SK-MEL-5 (cell line): Measurements from ENCODE around the gene TNFRSF21. TPM values are rescaled to one million over a fixed set of nuclear protein-coding genes. Genes with fewer than 3 reads are reported as not detected.
"Not testable (repeated sequence)": the region's sequence is repeated elsewhere in the genome, so short reads cannot be mapped to it uniquely, and the experiment has no call there.

ENCODE experiments used
- DNase-seq: peaks from one replicate; pipeline ENCODE4 v3.0.0-alpha.2; 2016; ENCODE audit warnings: low read depth, low spot score
- in situ Hi-C: cut with HindIII; loops from 2 replicates; pipeline ENCODE4 v1.10.0; 2016; ENCODE audit warnings: low sequenced_read_pairs, high pct_unique_total_duplicates, low pct_unique_long_range_greater_than_20kb
- total RNA-seq: library from RNA; depleted of rRNA; stranded (reverse); fragments of >200 nt; shearing (Covaris generic); gene quantifications from 2 replicates; pipeline ENCODE4 v1.2.3, GENCODE V29; 2014

The TNFRSF21 gene
- total RNA-seq, 1 experiment from 2014 or later = 15.0 TPM

DNA sequence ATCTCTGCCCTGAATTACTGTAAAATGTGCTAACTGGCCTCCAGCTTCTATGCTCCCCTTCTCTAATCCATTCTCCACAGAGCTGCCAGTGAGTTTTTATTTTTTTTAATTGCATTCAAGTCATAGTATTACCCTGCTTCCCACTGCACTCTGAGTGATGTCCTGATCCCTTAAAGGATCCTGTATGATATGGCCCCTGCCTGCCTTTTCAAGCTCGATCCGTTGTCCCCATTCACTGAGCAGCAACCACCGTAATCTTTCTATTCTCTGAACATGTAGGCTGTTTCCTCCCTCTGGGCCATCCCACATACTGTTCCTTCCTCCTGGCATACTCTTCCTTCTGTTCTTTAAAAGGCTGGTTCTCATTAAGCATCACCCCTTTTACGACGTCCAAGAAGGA, 9.3 kb downstream of the TNFRSF21 start:
- in situ Hi-C loops = no loop called here

DNA sequence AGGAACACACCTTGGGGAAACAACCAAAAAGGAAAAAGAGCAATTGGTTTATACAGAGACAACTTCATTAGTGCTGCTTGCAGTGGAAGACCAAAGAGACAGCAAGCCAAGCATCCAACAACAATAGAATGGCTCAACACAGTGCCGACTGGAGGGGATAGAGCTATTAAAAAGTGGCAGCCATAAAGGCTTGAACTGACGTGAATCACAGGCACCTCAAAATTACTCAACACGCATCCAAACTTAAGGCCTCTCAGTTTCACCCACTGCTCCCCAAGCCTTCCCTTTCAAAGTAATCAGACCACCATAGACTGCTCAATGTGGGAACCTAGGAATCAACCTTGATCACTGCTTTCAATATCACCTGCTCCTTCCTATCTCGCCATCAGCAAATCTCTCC, 9.7 kb downstream of the TNFRSF21 start:
- in situ Hi-C loops = no loop called here
- DNase-seq = no peak

More for the DNA sequence above, 9.3 kb downstream of the TNFRSF21 start:
- no peak for DNase-seq

DNA sequence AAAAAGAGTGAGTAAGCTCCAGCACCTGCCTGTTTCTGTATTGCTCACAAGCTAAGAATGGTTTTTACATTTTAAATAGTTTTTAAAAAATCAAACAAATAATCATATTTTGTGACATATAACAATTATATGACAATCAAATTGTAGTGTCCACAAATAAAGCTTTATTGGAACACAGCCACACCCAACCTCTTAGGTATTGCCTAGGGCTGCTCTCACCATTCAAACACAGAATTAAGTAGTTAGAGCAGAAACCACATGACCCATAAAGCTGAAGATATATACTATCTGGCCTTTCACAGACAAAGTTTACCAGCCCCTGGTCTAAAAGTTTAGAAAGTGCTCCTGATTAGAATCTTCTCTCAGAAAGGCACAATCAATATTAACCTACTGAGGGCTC, 11.2 kb downstream of the TNFRSF21 start:
- DNase-seq = no peak
- in situ Hi-C loops = no loop called here

GRCh38 chr6:47294990-47295389, 14.7 kb downstream of the TNFRSF21 start:
- no peak for DNase-seq
- in situ Hi-C loops = no loop called here

DNA sequence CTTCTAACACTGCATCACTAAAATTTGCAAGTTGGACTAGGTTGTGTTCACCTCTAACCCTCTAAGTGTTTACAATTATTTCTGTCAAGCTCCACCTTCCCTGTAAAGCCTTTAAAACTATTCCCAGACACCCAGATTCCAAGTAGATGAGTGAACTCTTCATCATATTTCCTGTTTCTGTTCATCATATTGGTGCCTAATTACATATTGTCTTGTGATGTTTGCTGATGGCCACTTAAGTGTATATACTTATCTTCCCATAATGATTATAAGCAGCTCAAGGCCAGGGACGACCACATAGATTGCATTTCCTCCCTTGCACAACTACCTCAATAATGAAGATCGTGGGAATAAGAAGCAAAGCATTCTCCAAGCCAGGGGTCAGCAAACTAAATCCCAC, 16.8 kb downstream of the TNFRSF21 start:
- no peak for DNase-seq
- in situ Hi-C loops = no loop called here

GRCh38 chr6:47292027-47292426, 17.7 kb downstream of the TNFRSF21 start:
- DNase-seq = no peak
- in situ Hi-C loops = no loop called here

DNA sequence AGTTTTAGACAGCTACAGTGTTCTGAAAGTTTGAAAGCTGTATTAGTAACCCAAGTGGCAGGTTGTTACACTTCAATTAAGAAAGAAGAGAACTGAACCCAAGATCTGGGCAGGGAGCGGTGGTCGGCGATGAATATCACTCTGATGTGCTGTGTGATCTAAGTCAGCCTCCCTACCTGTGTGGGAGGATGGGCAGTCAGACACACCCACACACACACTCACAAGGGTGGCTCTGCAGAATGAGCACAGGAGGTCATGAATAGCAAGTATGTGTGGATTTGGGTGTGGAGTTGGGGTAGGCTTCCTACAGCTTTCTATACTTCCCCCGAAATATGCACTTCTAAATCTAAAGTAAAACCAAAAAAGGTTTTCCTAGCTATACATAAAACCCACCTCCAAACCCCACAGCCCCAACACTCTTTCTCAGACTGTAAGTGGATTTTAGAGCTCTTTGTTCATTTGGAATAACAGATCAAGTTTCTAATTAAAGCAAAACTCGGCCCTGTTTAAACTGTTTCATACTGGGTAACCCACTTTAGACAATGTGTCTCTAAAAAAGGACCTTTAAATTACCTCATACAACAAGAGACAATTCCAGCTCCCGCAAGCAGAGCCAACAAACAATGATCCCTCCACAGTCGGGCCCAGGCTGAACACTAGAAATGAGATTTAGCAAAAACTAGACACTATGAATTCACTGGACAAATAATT, 19.4 kb downstream of the TNFRSF21 start:
- no peak for DNase-seq
- in situ Hi-C loops = no loop called here

- in situ Hi-C loops = no loop called here
- DNase-seq = no peak
These were observed 21.2 kb downstream of the TNFRSF21 start for GRCh38 chr6:47288267-47289090.

GRCh38 chr6:47286301-47286700, 23.4 kb downstream of the TNFRSF21 start:
- no peak for DNase-seq
- in situ Hi-C loops = no loop called here

GRCh38 chr6:47283993-47284392, 25.7 kb downstream of the TNFRSF21 start:
- in situ Hi-C loops = no loop called here
- DNase-seq = no peak

DNA sequence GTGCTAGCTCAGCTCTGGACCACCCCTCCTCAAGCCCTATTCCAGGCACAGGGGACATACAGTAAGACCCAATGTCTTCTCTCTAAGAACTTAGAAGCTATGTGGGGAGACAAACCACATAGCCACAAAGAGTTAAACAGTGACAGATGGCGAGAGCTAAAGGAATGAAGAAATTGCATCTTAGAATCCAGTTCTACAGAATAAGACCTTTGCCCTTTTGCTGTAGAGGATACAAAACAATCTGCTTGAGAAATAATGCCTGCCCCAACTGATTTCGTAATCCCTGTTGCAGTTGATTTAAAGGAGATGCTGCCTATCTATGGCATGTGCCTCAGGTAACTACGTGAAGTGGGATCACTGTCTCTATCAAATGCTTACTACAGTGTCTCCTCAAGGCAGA, 31.2 kb downstream of the TNFRSF21 start:
- no peak for DNase-seq
- in situ Hi-C loops = no loop called here

DNA sequence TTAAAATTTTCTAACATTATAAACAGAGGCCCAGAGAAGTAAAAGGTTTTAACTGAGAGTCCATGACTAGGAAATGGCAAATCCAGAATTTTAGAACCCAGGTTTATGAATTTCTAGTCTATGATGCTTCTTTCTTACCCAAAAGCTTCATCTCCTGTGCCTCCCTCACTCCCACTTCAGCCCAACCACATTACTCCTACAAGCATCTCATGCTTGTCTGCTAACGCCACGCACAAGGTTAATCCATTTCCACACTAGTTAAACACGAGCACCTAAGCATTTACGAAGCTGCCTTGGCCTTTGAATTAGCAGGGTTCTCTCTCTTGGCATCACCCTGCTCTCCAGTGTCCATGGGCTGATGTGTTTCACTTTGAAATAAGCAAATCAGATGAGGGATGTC, 32.0 kb downstream of the TNFRSF21 start:
- no peak for DNase-seq
- in situ Hi-C loops = no loop called here

DNA sequence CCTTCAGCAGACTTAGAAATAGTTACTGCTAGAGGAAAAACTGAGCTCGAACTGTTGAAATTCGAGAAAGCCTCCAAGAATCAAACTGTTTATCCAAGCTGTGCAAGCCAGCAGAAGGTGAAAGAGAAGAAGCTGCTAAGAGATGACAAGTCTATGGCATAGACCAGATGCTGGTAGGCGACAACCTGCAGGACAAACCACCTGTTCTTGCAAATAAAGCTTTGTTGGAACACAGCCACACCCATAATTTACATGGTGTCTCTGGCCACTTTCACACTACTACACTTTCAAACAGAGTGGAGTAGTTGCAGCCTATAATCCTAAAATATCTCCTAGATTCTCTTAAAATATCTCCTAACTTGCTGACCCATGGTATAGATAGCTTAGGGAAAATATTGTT, 33.3 kb downstream of the TNFRSF21 start:
- DNase-seq = no peak
- in situ Hi-C loops = no loop called here

GRCh38 chr6:47275640-47276039, 34.1 kb downstream of the TNFRSF21 start:
- DNase-seq = no peak
- in situ Hi-C loops = no loop called here

DNA sequence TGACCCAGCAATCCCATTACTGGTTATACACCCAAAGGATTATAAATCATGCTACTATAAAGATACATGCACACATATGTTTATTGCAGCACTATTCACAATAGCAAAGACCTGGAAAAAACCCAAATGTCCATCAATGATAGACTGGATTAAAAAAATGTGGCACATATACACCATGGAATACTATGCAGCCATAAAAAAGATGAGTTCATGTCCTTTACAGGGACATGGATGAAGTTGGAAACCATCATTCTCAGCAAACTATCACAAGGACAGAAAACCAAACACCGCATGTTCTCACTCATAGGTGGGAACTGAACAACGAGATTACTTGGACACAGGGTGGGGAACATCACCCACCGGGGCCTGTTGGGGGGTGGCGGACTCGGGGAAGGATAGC, 34.6 kb downstream of the TNFRSF21 start:
- in situ Hi-C loops, DNase-seq: not testable (repeated sequence)

DNA sequence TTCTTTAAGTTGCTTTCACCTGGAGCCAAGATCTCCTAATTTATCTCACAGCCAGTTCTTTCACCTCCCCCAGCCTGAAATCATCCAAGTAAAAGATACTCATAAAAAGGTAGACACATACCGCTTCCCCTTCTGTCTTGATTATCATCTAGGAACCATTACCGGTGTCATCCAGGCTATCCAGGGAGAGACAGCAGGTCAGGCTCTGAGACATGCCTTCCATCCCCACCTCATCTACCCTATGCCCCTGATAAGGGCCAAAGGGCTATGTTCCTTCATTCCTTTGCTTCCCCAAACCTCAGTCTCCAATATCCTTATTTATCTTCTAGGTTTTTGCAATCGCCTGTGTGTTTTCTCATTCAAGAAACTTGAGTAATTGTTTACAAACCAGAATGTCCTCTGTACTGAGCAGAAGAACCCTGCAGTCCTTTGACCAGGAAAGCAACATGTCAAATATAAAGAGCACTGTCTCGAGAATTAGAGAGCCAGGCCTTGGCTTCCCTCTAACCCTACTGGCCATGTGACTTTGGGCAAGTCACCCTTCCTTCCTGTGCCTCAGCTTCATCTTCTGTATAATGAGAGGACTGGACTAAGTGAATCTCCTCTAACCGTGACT, 41.0 kb downstream of the TNFRSF21 start:
- in situ Hi-C loops = no loop called here
- DNase-seq = no peak

DNA sequence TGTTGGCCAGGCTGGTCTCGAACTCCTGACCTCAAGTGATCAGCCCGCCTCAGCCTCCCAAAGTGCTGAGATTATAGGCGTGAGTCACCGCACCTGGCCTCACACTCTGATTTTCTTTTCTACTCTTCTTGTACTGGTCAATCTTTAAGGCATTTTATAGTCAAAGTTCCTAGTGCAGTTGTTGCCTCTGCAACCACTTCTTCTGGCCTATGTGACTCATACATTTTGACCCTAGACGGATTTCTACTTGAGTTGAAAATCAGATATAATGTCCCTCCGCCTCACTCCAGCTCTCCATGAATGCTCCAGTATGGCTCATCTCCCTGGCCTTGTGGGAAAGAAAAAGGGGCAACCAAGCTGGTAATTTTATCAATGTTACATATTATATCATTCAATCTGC, 42.4 kb downstream of the TNFRSF21 start:
- in situ Hi-C loops = no loop called here
- no peak for DNase-seq

- no peak for DNase-seq
- in situ Hi-C loops = no loop called here
These were observed 43.7 kb downstream of the TNFRSF21 start for GRCh38 chr6:47265971-47266370.

DNA sequence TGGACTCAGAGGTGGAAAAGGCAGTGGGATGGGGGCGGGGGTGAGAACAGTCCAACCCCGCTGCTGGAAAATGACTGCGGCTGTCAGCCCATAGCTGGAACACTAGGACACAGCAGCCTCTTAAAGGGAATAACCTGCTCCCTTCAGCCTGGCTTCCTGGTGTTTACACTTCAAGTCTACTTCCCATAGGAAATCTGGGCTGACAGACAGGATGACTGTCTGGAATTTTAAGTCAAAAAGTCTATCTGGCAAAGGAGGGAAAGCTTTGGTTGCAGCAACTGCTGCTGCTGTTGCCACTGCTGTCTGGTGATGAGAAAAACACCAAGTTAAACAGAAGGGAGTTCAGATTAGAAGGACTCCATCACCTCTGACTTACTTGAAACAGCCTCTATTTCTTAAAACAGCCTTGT, 44.9 kb downstream of the TNFRSF21 start:
- in situ Hi-C loops = no loop called here
- DNase-seq = no peak
